ENCODE data around the gene RNF39. TPM values are rescaled to one million over a fixed set of nuclear protein-coding genes. Genes with fewer than 3 reads are reported as not detected.
"Not testable (repeated sequence)": the region's sequence is repeated elsewhere in the genome, so short reads cannot be mapped to it uniquely, and the experiment has no call there.

RNF39 gene
- not detected for total RNA-seq
- long read RNA-seq, donor 1, result 0 reads
- long read RNA-seq, donor 2, result 0 reads

- DNase-seq (ENCODE audit: low spot score), result no peak
- intact Hi-C loops (cut with DNase I), result no loop called here
Measured at GRCh38 chr6:30075094-30075789, at the start of gene RNF39. TSS of gene RNF39 (minus strand) at chr6:30075769. CDS start at chr6:30075585, 184 bp downstream.

DNA sequence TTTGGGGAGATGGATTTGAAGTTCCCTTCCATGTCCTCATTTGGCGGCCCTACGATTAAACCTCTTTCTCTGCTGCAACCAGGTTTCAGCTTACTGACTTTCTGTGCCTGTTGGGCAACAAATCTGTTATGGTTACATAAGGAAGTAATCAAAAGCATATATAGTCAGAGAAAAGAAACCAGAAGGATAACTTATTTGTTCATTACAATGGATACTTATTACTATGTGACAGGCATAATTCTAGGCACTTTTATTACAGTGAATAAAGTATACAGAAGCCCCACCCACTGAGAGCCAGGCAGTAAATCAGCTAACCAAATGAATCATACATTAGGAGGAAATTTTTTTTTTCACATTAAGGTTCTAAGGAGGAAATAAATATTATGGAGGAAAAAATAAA, 46.9 kb upstream of the RNF39 start:
- DNase-seq (ENCODE audit: low spot score), result no peak
- intact Hi-C loops (cut with DNase I), result no loop called here

GRCh38 chr6:30121446-30122366, 46.1 kb upstream of the RNF39 start:
- intact Hi-C loops (cut with DNase I), result no loop called here
- DNase-seq (ENCODE audit: low spot score), result no peak

GRCh38 chr6:30118691-30119090, 43.1 kb upstream of the RNF39 start:
- DNase-seq (ENCODE audit: low spot score); intact Hi-C loops (cut with DNase I): not testable (repeated sequence)

GRCh38 chr6:30116724-30117123, 41.2 kb upstream of the RNF39 start:
- DNase-seq (ENCODE audit: low spot score), result no peak
- intact Hi-C loops (cut with DNase I), result no loop called here

DNA sequence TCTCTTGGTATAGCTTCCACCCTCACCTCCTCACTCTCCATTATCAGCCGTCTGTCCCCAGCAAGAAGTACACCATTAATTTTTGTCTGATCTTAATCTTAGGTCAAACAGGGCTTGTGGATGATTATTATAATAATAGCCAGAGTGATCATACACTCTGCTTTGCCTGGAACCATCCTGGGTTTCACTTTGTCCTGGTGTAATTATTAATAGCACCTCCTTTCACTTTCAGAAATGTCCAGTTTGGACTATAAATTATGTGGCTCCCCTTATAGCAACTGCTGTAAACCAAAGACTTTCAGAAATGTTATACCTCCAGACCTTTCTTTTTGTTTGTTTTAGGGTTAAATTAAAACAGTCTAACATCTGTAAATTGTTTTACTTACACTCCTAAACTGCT, 38.3 kb upstream of the RNF39 start:
- no peak for DNase-seq (ENCODE audit: low spot score)
- intact Hi-C loops (cut with DNase I), result no loop called here

DNA sequence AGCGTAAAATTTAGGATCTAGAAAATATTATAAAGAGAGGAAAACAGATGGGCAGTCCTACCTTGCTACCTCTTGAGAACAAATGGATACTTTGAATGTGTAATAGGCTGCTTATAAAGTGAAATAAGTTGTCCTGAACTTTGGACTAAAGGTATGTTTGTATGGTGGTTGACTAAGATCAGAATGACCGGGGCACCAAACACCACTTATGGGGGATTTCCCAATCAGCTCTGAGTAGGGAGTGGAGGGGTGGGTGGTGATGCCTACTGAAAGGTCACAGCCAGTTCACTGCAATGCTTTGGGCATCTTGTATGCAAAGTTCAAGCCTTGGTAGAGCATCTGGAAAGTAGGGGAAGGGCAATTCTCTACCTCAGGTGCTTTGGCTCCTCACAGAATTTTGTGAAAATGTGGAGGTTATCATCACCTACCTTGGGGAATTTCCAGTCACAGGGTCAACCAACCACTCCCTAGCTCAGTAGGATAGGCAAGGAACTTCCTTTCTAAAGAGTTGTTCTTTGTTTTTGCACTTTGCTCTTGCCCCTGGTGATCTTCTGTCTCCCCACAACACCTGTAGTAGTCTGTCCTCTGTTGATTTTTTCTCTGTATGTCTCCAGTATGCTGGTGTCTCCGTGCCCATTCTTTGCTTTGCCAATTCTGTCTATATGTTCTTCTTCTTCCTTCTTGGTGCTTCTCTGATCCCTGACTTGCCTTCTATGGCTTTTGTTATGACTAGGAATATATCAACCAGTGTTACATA, 37.6 kb upstream of the RNF39 start, which contains the start of gene TRIM31:
TRIM31 (minus strand) TSS at position 88 of the 757 bp plus-strand sequence. CDS start 285 bp downstream, outside the sequence.
- intact Hi-C loops (cut with DNase I), result no loop called here
- no peak for DNase-seq (ENCODE audit: low spot score)

- DNase-seq (ENCODE audit: low spot score), result no peak
- intact Hi-C loops (cut with DNase I), result no loop called here
Measured at GRCh38 chr6:30112402-30112994, 36.9 kb upstream of the RNF39 start.

DNA sequence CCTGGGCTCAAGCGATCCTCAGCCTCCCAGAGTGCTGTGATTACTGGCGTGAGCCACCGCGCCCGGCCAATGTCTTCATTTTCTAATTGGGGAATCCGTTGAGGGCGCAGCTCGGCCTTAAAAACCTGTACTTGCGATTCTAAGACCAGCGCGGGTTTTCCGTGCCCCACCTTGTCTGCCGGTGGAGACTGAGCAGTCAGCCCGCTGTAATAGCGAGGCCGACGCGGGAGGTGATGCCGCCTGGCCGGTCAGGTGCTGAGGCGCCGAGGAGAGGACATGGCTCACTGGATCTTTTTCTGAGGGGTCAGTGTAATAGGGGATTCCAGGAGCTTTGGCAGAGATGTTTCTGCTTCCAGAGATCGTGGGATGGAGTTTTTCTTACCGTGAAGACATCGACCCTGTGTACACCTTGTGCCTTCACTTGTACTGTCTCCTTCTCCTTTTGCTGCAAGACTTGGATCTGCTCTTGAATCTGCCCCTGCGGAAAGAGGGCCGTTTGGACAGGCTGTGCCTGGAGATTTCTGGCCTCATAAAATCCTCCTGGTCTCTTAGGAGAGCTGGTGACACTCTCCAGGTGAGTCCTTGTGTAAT, 35.8 kb upstream of the RNF39 start:
- DNase-seq (ENCODE audit: low spot score), result no peak
- intact Hi-C loops (cut with DNase I), result no loop called here

DNA sequence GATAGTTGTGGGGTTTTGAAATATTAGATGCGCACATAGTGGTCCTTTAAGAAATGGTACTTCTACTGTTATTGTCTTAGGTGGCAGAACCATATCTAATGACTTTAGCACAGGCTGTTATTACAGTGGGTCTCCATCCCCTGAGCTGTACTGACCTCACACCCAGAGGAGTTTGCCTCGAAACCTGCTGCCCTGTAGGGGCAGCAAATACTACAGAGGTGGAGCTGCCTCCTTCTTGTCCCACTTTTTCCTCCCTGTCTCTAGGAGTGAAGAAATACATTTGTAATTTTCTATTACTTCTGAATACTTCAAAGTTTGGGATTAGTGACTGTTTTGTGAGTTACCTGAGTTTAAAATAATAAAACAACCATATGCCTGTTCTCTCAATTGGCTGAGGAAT, 29.1 kb upstream of the RNF39 start:
- intact Hi-C loops (cut with DNase I), result no loop called here
- no peak for DNase-seq (ENCODE audit: low spot score)

GRCh38 chr6:30103872-30104179, 28.3 kb upstream of the RNF39 start:
- intact Hi-C loops (cut with DNase I), result no loop called here

DNA sequence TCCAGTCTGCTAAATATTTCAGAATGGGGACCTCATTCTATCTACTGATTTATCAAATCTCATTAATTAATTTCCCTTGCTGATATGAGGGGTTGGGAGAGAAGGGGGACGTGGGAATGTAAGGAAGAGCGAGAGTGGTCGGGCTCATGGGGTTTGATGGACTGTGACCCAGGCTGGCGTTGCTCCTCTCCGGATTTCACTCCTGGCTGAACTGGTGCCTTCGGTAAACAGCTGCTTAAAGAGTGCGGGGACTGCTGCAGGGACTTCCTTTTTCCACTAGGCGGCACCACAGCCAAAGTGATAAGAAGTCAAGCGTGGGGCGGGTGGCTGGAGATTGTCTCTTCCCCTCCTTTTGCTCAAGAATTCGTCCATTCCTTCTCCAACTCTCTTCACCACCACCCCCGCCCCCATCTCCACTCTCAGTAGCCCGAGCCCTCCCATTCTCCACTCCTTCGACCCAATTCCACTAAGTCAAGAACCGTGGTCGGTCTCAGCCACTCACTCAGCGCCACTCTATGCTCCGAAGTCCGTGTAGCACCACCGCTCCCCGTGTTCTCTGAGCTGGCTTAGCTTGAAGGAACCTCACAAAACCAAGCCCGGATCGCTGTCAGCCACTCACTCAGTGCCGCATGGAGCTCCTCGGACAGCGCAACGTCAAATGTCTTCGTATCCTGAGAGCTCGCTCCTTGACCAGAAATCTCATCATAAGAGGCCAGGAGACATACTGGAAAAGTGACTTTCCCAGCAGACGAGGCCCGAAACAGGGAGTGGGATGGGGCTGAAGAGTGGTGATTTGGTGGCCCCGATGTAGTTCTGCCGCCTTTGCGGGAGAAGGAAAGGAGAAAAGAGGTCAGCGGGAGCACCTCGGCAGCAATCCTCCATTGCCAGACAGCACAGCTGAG, 27.7 kb upstream of the RNF39 start:
- DNase-seq (ENCODE audit: low spot score), result peak; percentile 94
- intact Hi-C loops (cut with DNase I), result no loop called here

More at GRCh38 chr6:30103872-30104179, 28.3 kb upstream of the RNF39 start:
- DNase-seq (ENCODE audit: low spot score), result no peak

GRCh38 chr6:30102414-30102969, 26.9 kb upstream of the RNF39 start:
- intact Hi-C loops (cut with DNase I), result no loop called here
- DNase-seq (ENCODE audit: low spot score), result no peak

GRCh38 chr6:30101444-30102413, 26.2 kb upstream of the RNF39 start:
- intact Hi-C loops (cut with DNase I), result no loop called here
- peak; percentile 95 for DNase-seq (ENCODE audit: low spot score)

GRCh38 chr6:30100585-30101443, 25.2 kb upstream of the RNF39 start:
- DNase-seq (ENCODE audit: low spot score), result no peak
- intact Hi-C loops (cut with DNase I), result no loop called here

GRCh38 chr6:30100154-30100553, 24.6 kb upstream of the RNF39 start:
- intact Hi-C loops (cut with DNase I), result no loop called here
- no peak for DNase-seq (ENCODE audit: low spot score)

All from posterior vena cava (tissue), 2 donors.